Measurements from ENCODE around the gene PRKCE.

DNA sequence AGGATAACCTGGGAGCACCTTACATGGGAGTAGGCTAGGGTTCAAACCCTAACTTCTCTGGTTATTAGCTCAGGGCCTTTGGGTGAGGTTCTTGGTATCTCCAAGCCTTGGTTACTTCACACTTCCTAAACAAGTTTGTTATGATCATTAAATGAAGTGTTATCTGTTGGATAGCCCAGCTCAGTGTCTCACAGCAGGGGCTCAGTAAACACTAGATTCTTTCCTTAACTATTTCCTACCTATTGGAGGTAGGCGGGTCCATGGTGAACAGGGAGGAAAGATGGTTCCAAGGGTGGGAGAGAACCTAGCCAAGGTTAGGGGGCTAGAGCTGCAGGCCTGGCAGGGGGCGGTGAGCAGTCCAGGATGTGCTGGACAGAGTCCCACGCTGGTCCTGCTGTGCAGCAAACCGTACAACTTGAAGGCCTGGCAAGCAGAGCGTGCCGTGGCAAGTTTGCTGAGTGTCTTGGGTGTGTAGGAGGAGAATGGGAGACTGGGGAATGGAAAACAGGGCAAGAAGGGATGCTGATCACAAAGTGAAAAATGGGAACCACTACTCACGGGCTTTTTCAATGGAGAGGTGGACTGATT, 259.1 kb downstream of the PRKCE start:
- TF ChIP-seq, protein P1, sequence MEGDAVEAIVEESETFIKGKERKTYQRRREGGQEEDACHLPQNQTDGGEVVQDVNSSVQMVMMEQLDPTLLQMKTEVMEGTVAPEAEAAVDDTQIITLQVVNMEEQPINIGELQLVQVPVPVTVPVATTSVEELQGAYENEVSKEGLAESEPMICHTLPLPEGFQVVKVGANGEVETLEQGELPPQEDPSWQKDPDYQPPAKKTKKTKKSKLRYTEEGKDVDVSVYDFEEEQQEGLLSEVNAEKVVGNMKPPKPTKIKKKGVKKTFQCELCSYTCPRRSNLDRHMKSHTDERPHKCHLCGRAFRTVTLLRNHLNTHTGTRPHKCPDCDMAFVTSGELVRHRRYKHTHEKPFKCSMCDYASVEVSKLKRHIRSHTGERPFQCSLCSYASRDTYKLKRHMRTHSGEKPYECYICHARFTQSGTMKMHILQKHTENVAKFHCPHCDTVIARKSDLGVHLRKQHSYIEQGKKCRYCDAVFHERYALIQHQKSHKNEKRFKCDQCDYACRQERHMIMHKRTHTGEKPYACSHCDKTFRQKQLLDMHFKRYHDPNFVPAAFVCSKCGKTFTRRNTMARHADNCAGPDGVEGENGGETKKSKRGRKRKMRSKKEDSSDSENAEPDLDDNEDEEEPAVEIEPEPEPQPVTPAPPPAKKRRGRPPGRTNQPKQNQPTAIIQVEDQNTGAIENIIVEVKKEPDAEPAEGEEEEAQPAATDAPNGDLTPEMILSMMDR (IDR thresholded peaks at IDR 0.05), result no peak
- TF ChIP-seq POLR2A (IDR thresholded peaks at IDR 0.05), result no peak

All from body of pancreas (tissue), 4 donors.